Pancreas (tissue), 10 donors: Measurements from ENCODE around the gene AKAP1. TPM values are rescaled to one million over a fixed set of nuclear protein-coding genes. Genes with fewer than 3 reads are reported as not detected.
"Not testable (repeated sequence)": the region's sequence is repeated elsewhere in the genome, so short reads cannot be mapped to it uniquely, and the experiment has no call there.

Source experiments
- ATAC-seq, 4 donors: fragments of 200-7000 bp; cut with Tn5 transposase; one replicate each; pipeline versions ENCODE4 v1.8.0 to v1.9.1; 2020; ENCODE audit warnings: mild to moderate bottlenecking in 4 of 4, moderate library complexity in 4 of 4
- DNase-seq, 6 donors: peaks; one replicate each; pipeline ENCODE4 v3.0.0-alpha.2; 2020
- FAIRE-seq: peaks from 2 replicates; lab custom pipeline; 2012; peaks lifted over from hg19 to GRCh38; lab: Jason Lieb, UNC
- H3K27ac ChIP-seq, 4 donors: fragments of 200-600 bp; sonication (generic); 1 replicate in 3 of 4; 2 replicates in 1 of 4; pipeline versions ENCODE4 v1.5.0 to v1.8.0; 2020
- H3K27me3 ChIP-seq, 4 donors: fragments of 200-600 bp; one replicate each; pipeline ENCODE4 v1.8.0; 2021
- H3K36me3 ChIP-seq, 3 donors: fragments of 200-600 bp; sonication (generic) in 1 of 3; one replicate each; pipeline versions ENCODE4 v1.5.0 to v1.8.0; 2020 to 2021
- H3K4me1 ChIP-seq, 3 donors: fragments of 200-600 bp; one replicate each; pipeline ENCODE4 v1.8.0; 2021
- H3K4me3 ChIP-seq, 4 donors: fragments of 200-600 bp; sonication (generic) in 2 of 4; one replicate each; pipeline versions ENCODE4 v1.5.0 to v1.8.0; 2020 to 2021
- H3K9me3 ChIP-seq, 4 donors: fragments of 200-600 bp; one replicate each; pipeline ENCODE4 v1.8.0; 2021
- WGBS, 2 donors: extraction: QIAGEN DNeasy Blood & Tissue Kit; methylation state at CpG; one replicate each; pipeline ENCODE4 v1.1.7; 2013; 5-methylcytosine and 5-hydroxymethylcytosine counted together
- intact Hi-C, 3 donors: fragments of 100-400 bp; cut with DNase I; formaldehyde crosslinking; loops; one replicate each; pipeline versions ENCODE4 v1.11.1 to v1.14.2; 2022
- polyA plus RNA-seq, 2 donors: library from polyadenylated mRNA; stranded (reverse); fragments of 200-250 nt; gene quantifications; one replicate each; pipeline ENCODE4 v1.2.3, GENCODE V29; 2013
- total RNA-seq, 6 donors: library from RNA; stranded (reverse); fragmentation: NEBNext Ultra II Directional in 4 of 6; extraction: Animal tissue kit (Norgen Biotek cat#: 25700) in 4 of 6; gene quantifications; one replicate each; pipeline versions ENCODE4 v1.2.1 to v1.2.4, GENCODE V29; 2021 to 2023
- TF ChIP-seq, protein P1 (sequence below), 4 donors: fragments of 200-600 bp; sonication (generic) in 3 of 4; IDR thresholded peaks; one replicate each; pipeline versions ENCODE4 v1.5.0 to v1.8.0; 2021; ENCODE audit warnings: antibody characterized with exemption in 4 of 4
- donor health status: healthy with polysubstance abuse.
- donor health status: DM: no; HTN: no; CAD: no; lungs with moderate emphysema.
- donor health status: DM: no; HTN: no; CAD: no.
- donor health status: control.
- donor health status: control.
- donor health status: Bipolar disorder and iron deficiency.
- donor health status: DM: yes; HTN: yes; CAD: no.
- donor health status: DM: no; HTN: no; CAD: no.
- donor health status: DM: no; HTN: no; CAD: no.
- donor health status: DM: yes; HTN: yes; CAD: no.

AKAP1 gene
- total and polyA plus RNA-seq, 8 donors: 9.8 to 23.8 (median 15.3) TPM

DNA sequence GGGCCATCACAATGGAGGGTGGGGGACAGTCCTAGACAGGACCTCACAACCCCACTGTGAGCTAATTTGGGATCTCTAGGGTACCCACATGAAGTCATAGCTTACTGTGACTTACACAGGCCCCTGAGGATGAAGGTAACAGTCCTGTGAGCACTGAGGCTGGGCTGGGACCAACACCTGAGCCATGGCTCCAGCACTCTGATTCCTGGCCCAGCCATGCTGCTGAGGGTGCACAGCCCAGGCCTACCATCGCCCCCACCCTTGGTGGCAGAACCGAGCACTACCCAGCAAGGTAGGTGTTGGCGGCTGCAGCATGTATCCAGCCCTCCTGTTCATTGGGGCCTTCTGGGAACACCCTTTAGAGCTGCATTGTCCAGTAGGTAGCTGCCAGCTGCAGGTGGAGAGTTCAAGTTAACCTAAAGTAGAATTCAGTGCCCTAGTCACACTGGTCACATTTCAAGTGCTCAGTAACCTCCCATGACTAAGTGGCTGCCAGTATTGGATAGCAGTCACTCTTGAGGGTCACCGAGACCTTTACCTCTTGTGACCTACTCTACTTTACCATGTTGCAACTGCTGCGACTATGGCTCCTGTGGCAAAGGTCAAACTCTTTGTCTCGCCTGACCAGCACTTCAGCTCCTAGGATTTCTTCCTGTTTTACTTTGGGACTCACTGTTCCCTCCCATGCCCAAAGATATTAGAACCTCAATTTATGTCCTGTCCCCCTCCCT is 11.6 kb downstream of the AKAP1 start:
- H3K36me3 ChIP-seq: no peaks in the 10 kb centered on the region
- no peak overlapping the region for H3K4me3 ChIP-seq
- no peaks in the 10 kb centered on the region for H3K27me3 ChIP-seq
- ATAC-seq (no peak), FAIRE-seq (no peak), DNase-seq (no peak)
- 92 to 95% methylated on average over 6 of the region's 6 CpGs for WGBS, 2 donors
- H3K27ac ChIP-seq: no peak overlapping the region
- no peaks in the 10 kb centered on the region for H3K9me3 ChIP-seq
- intact Hi-C loops: no loop called here
- TF ChIP-seq, protein P1, sequence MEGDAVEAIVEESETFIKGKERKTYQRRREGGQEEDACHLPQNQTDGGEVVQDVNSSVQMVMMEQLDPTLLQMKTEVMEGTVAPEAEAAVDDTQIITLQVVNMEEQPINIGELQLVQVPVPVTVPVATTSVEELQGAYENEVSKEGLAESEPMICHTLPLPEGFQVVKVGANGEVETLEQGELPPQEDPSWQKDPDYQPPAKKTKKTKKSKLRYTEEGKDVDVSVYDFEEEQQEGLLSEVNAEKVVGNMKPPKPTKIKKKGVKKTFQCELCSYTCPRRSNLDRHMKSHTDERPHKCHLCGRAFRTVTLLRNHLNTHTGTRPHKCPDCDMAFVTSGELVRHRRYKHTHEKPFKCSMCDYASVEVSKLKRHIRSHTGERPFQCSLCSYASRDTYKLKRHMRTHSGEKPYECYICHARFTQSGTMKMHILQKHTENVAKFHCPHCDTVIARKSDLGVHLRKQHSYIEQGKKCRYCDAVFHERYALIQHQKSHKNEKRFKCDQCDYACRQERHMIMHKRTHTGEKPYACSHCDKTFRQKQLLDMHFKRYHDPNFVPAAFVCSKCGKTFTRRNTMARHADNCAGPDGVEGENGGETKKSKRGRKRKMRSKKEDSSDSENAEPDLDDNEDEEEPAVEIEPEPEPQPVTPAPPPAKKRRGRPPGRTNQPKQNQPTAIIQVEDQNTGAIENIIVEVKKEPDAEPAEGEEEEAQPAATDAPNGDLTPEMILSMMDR (IDR thresholded peaks at IDR 0.05): no peak
- peaks cover 0 to 16% (median 14%) of the 10 kb centered on the region in 3 donors for H3K4me1 ChIP-seq

DNA sequence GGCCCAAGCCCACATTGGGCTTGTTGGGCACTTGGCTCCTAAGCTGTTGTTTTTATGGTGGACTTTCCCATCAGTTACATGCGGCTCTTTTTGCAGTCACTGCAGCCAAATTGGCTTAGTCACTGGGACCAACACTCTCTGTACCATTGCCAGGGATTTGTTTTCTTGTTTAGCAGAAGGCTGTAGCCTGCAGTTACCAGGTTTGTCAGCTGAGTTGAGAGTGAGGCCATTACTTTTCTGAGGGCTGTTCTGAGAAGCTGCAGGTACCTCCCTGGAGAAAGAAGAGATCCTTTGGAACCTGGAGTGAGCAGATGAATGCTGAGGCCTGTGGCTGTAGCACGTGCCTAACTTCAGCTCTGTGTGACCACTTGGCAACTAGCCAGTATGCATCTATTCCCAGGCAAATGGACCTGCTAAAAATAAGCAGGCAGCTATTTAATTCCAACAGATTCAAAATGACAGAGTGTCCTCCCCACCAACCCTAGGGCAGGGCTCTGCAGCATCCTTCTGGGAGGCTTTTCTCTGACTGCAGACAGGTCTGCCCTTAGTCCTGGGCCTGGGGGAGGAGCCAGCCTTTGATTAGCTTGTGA is 12.9 kb downstream of the AKAP1 start:
- peak overlapping the region in 1 of 4 donors; percentile 26 for H3K27ac ChIP-seq
- H3K4me1 ChIP-seq: peaks cover 0 to 16% (median 9%) of the 10 kb centered on the region in 3 donors
- no peak overlapping the region for H3K4me3 ChIP-seq
- H3K9me3 ChIP-seq: no peaks in the 10 kb centered on the region
- FAIRE-seq: no peak
- intact Hi-C loops: no loop called here
- ATAC-seq: peak; percentile 59 to 76 (median 72)
- 6 to 9% methylated on average over 2 of the region's 2 CpGs for WGBS, 2 donors
- no peaks in the 10 kb centered on the region for H3K27me3 ChIP-seq
- peak in 1 of 6 donors; percentile 45 for DNase-seq
- no peaks in the 10 kb centered on the region for H3K36me3 ChIP-seq
- TF ChIP-seq, protein P1 (IDR thresholded peaks at IDR 0.05): no peak

DNA sequence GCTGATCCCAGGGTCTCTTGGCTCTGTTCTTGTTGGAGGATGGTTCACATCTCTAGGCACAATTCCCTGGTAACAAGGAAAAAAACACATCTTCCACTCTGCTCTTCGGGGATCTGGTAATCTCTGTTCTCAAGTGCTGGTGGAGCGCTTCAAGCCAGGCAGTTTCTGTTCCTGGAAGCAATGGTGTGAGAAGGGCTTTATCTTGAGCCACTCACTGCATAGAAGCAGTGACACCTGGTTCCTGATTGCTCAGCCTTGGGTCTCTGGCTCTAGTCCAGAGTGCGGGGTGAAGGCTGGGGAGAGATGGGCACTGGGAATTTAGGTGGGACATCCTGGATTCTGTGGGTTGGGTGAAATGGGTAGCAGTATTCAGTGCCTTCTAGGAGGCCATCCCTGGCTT is 14.1 kb downstream of the AKAP1 start:
- Histone ChIP-seq H3K4me3 (no peak overlapping the region), H3K4me1 (peaks cover 0 to 16% (median 9%) of the 10 kb centered on the region in 3 donors), H3K27me3 (no peaks in the 10 kb centered on the region), H3K9me3 (no peaks in the 10 kb centered on the region), H3K27ac (no peak overlapping the region), H3K36me3 (no peaks in the 10 kb centered on the region)
- intact Hi-C loops: no loop called here
- no peak for DNase-seq
- peak in 3 of 4 donors; percentile 34 to 61 (median 56) for ATAC-seq
- 38 to 46% methylated on average over 3 of the region's 3 CpGs for WGBS, 2 donors
- TF ChIP-seq, protein P1 (IDR thresholded peaks at IDR 0.05): no peak
- no peak for FAIRE-seq

DNA sequence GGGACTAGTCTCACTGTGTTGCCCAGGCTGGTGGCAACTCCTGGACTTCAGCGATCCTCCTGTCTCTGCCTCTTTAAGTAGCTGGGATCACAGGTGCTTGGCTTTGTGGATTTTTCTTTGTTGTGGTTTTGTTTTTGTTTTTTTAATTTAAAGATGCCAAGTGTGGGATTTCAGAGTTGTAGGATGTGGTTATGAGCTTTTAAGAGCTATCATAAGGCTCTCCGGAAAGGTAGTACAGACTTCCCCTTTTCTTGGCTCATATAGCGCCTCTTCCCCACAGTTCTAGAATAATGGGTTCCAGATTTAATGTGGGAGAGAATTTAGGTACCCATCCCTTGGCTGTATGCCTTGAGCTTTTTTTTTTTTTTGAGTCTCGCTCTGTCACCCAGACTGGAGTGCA is 17.1 kb downstream of the AKAP1 start:
- DNase-seq (no peak), FAIRE-seq (no peak), ATAC-seq (no peak)
- Histone ChIP-seq H3K4me1 (peaks cover 0 to 16% (median 9%) of the 10 kb centered on the region in 3 donors), H3K9me3 (no peaks in the 10 kb centered on the region), H3K27ac (no peak overlapping the region), H3K27me3 (no peaks in the 10 kb centered on the region), H3K4me3 (no peak overlapping the region), H3K36me3 (no peaks in the 10 kb centered on the region)
- WGBS, 2 donors: 92 to 96% methylated on average over 4 of the region's 4 CpGs
- intact Hi-C loops: no loop called here
- TF ChIP-seq, protein P1 (IDR thresholded peaks at IDR 0.05): no peak

DNA sequence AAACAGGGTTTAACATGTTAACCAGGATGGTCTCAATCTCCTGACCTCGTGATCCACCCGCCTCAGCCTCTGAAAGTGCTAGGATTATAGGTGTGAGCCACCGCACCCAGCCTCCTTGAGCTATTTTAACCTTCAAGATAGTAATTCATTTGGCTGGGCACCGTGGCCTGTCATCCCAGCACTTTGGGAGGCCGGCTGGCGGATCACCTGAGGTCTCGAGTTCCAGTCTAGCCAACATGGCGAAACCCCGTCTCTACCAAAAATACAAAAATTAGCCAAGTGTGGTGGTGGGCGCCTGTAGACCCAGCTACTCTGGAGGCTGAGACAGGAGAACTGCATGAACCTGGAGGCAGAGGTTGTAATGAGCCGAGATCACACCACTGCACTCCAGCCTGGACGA is 17.6 kb downstream of the AKAP1 start:
- H3K27me3 ChIP-seq, ATAC-seq, intact Hi-C loops, FAIRE-seq, DNase-seq, H3K27ac ChIP-seq, H3K9me3 ChIP-seq, H3K4me3 ChIP-seq, H3K36me3 ChIP-seq: not testable (repeated sequence)
- peaks cover 0 to 13% (median 6%) of the 10 kb centered on the region in 3 donors for H3K4me1 ChIP-seq
- 91 to 92% methylated on average over 12 of the region's 12 CpGs for WGBS, 2 donors
